GM12878 (cell line): ENCODE results near the gene NPR2.

Experiments
- CHD4 ChIP-seq: fragments of 200-600 bp; sonication (generic); IDR thresholded peaks from 2 replicates; pipeline ENCODE4 v1.6.1; 2016; ENCODE audit warnings: mild to moderate bottlenecking
- CREB1 ChIP-seq: IDR thresholded peaks from 2 replicates; pipeline ENCODE4 v1.6.1; 2012; ENCODE audit warnings: low read depth, mild to moderate bottlenecking, inconsistent platforms
- CTCF ChIP-seq, 3 experiments: IDR thresholded peaks in 2 of 3; conservative IDR thresholded peaks in 1 of 3; 2 replicates each; pipeline ENCODE4 v1.5.1; 2011; ENCODE audit warnings: low read depth in 3 of 3, low read length in 3 of 3, mild to moderate bottlenecking in 3 of 3, control low read depth in 2 of 3, moderate library complexity in 2 of 3, inconsistent platforms in 1 of 3, mixed read lengths in 1 of 3; ENCODE audit not compliant: control insufficient read depth in 2 of 3, insufficient read depth in 1 of 3; ENCODE audit errors: extremely low read depth in 1 of 3
- SUPT20H ChIP-seq: IDR thresholded peaks from 2 replicates; pipeline ENCODE4 v1.6.1; 2011; ENCODE audit warnings: low read depth, mild to moderate bottlenecking, low read length, moderate library complexity, borderline replicate concordance; ENCODE audit not compliant: control insufficient read depth

- TF ChIP-seq CTCF (IDR thresholded peaks at IDR 0.05 in 2 of 3, conservative IDR thresholded peaks at IDR 0.05 in 1 of 3; ENCODE audit: control insufficient read depth in 2 of 3, extremely low read depth in 1 of 3, insufficient read depth in 1 of 3, low read depth in 3 of 3, low read length in 3 of 3) (no peak), CHD4 (no peak), CREB1 (no peak), SUPT20H (no peak)
These were observed 19.9 kb upstream of the NPR2 start for GRCh38 chr9:35771534-35771933.
